ENCODE data around the gene PLXNA4. TPM values are rescaled to one million over a fixed set of nuclear protein-coding genes. Genes with fewer than 3 reads are reported as not detected.

The PLXNA4 gene
- total RNA-seq, 2 experiments from 2014 or later, result 0.75 to 0.85 TPM

GRCh38 chr7:132248841-132249240 lies 327.4 kb downstream of the PLXNA4 start:
- Histone ChIP-seq H3K9me3 (ENCODE audit: control insufficient read depth in 1 of 2, insufficient read depth in 1 of 2, low read length in 2 of 2) (peaks cover 0 to 5% of the 10 kb centered on the region in 2 experiments), H3K4me1 (ENCODE audit: insufficient read depth, low read length) (no peaks in the 10 kb centered on the region), H3K27me3 (ENCODE audit: control insufficient read depth in 1 of 2, insufficient read depth in 2 of 2, low read length in 2 of 2) (peaks cover 0 to 3% of the 10 kb centered on the region in 2 experiments), H3K36me3 (ENCODE audit: insufficient read depth, low read length) (no peaks in the 10 kb centered on the region), H3K27ac (ENCODE audit: low read depth in 1 of 2, low read length in 2 of 2) (no peak overlapping the region), H3K4me3 (ENCODE audit: low read length) (no peak overlapping the region)
- H3K9me3 Mint-ChIP-seq, result peaks cover 2% of the 10 kb centered on the region
- no peak overlapping the region for H3K27ac Mint-ChIP-seq
- CTCF ChIA-PET, result no interaction called here
- TF ChIP-seq, protein P1, sequence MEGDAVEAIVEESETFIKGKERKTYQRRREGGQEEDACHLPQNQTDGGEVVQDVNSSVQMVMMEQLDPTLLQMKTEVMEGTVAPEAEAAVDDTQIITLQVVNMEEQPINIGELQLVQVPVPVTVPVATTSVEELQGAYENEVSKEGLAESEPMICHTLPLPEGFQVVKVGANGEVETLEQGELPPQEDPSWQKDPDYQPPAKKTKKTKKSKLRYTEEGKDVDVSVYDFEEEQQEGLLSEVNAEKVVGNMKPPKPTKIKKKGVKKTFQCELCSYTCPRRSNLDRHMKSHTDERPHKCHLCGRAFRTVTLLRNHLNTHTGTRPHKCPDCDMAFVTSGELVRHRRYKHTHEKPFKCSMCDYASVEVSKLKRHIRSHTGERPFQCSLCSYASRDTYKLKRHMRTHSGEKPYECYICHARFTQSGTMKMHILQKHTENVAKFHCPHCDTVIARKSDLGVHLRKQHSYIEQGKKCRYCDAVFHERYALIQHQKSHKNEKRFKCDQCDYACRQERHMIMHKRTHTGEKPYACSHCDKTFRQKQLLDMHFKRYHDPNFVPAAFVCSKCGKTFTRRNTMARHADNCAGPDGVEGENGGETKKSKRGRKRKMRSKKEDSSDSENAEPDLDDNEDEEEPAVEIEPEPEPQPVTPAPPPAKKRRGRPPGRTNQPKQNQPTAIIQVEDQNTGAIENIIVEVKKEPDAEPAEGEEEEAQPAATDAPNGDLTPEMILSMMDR (IDR thresholded peaks at IDR 0.05), result no peak
- H3K4me1 Mint-ChIP-seq (ENCODE audit: low read depth), result no peaks in the 10 kb centered on the region
- intact Hi-C loops (cut with DNase I, micrococcal nuclease), result no loop called here
- no peak for ATAC-seq (ENCODE audit: poor library complexity)
- POLR2A ChIA-PET, result no interaction called here
- DNase-seq, result no peak
- H3K27me3 Mint-ChIP-seq, result peaks cover 33% of the 10 kb centered on the region
- H3K4me3 Mint-ChIP-seq, result no peak overlapping the region
- no peaks in the 10 kb centered on the region for H3K36me3 Mint-ChIP-seq (ENCODE audit: low read depth)

DNA sequence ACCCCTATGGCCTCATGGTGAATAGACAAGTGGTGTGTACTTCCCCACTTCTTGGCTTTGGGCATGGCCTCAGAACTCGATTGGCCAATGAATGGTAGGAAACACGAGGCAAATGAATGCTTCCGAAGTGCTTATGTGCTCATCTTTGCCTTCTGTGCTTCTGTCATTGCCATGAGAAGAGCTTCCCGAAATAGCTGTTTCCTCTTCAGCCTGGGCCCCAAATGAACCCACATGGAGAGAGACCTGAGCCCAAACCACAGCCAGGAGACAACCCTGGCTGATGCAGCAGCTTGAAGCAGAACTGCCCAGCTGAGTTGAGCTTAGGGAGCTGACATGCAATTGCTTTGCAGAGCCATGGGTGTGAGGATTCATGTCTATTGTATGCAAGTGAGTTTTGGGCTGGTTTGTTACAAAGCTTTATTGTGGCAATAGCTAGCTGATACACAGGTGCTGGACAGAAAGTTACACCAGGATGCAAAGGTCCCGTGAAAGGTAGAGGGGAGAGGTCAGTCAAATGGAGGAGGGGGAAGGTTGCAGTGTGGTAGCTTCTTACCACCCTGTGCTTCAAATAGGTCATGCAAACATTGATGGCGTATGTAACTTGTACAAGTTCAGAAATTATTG lies 328.2 kb downstream of the PLXNA4 start:
- Mint-ChIP-seq H3K36me3 (ENCODE audit: low read depth) (no peaks in the 10 kb centered on the region), H3K27ac (no peak overlapping the region), H3K9me3 (peaks cover 2% of the 10 kb centered on the region), H3K27me3 (peaks cover 29% of the 10 kb centered on the region), H3K4me3 (no peak overlapping the region), H3K4me1 (ENCODE audit: low read depth) (no peaks in the 10 kb centered on the region)
- CTCF ChIA-PET, result no interaction called here
- no peak overlapping the region for H3K4me3 ChIP-seq (ENCODE audit: low read length)
- peaks cover 0 to 3% of the 10 kb centered on the region in 2 experiments for H3K27me3 ChIP-seq (ENCODE audit: control insufficient read depth in 1 of 2, insufficient read depth in 2 of 2, low read length in 2 of 2)
- no peak for ATAC-seq (ENCODE audit: poor library complexity)
- intact Hi-C loops (cut with DNase I, micrococcal nuclease), result no loop called here
- H3K9me3 ChIP-seq (ENCODE audit: control insufficient read depth in 1 of 2, insufficient read depth in 1 of 2, low read length in 2 of 2), result peaks cover 0 to 5% of the 10 kb centered on the region in 2 experiments
- H3K36me3 ChIP-seq (ENCODE audit: insufficient read depth, low read length), result no peaks in the 10 kb centered on the region
- no peak for DNase-seq
- POLR2A ChIA-PET, result no interaction called here
- no peaks in the 10 kb centered on the region for H3K4me1 ChIP-seq (ENCODE audit: insufficient read depth, low read length)
- TF ChIP-seq, protein P1 (IDR thresholded peaks at IDR 0.05), result no peak
- no peak overlapping the region for H3K27ac ChIP-seq (ENCODE audit: low read depth in 1 of 2, low read length in 2 of 2)

- H3K27me3 Mint-ChIP-seq, result peaks cover 29% of the 10 kb centered on the region
Observed at GRCh38 chr7:132246591-132246990, 329.7 kb downstream of the PLXNA4 start.

More at GRCh38 chr7:132246591-132246990, 329.7 kb downstream of the PLXNA4 start:
- TF ChIP-seq, protein P1 (IDR thresholded peaks at IDR 0.05), result no peak
- no peak for DNase-seq
- Histone ChIP-seq H3K36me3 (ENCODE audit: insufficient read depth, low read length) (no peaks in the 10 kb centered on the region), H3K4me3 (ENCODE audit: low read length) (no peak overlapping the region), H3K27me3 (ENCODE audit: control insufficient read depth in 1 of 2, insufficient read depth in 2 of 2, low read length in 2 of 2) (peaks cover 0 to 3% of the 10 kb centered on the region in 2 experiments), H3K9me3 (ENCODE audit: control insufficient read depth in 1 of 2, insufficient read depth in 1 of 2, low read length in 2 of 2) (peaks cover 0 to 5% of the 10 kb centered on the region in 2 experiments), H3K27ac (ENCODE audit: low read depth in 1 of 2, low read length in 2 of 2) (no peak overlapping the region), H3K4me1 (ENCODE audit: insufficient read depth, low read length) (no peaks in the 10 kb centered on the region)
- Mint-ChIP-seq H3K9me3 (peaks cover 2% of the 10 kb centered on the region), H3K4me1 (ENCODE audit: low read depth) (no peaks in the 10 kb centered on the region), H3K4me3 (no peak overlapping the region), H3K27ac (no peak overlapping the region), H3K36me3 (ENCODE audit: low read depth) (no peaks in the 10 kb centered on the region)
- POLR2A ChIA-PET, result no interaction called here
- no peak for ATAC-seq (ENCODE audit: poor library complexity)
- CTCF ChIA-PET, result no interaction called here
- intact Hi-C loops (cut with DNase I, micrococcal nuclease), result no loop called here

Measured in CD4-positive, alpha-beta T cell (primary cell).